Measurements from ENCODE around the gene ADPRHL1. TPM values are rescaled to one million over a fixed set of nuclear protein-coding genes. Genes with fewer than 3 reads are reported as not detected.

Gene ADPRHL1
- total RNA-seq, 1 donor from 2014 or later = 1.3 TPM

GRCh38 chr13:113418722-113419049, 34.6 kb downstream of the ADPRHL1 start:
- DNase-seq (ENCODE audit: extremely low read depth, low read depth, low spot score) = no peak

DNA sequence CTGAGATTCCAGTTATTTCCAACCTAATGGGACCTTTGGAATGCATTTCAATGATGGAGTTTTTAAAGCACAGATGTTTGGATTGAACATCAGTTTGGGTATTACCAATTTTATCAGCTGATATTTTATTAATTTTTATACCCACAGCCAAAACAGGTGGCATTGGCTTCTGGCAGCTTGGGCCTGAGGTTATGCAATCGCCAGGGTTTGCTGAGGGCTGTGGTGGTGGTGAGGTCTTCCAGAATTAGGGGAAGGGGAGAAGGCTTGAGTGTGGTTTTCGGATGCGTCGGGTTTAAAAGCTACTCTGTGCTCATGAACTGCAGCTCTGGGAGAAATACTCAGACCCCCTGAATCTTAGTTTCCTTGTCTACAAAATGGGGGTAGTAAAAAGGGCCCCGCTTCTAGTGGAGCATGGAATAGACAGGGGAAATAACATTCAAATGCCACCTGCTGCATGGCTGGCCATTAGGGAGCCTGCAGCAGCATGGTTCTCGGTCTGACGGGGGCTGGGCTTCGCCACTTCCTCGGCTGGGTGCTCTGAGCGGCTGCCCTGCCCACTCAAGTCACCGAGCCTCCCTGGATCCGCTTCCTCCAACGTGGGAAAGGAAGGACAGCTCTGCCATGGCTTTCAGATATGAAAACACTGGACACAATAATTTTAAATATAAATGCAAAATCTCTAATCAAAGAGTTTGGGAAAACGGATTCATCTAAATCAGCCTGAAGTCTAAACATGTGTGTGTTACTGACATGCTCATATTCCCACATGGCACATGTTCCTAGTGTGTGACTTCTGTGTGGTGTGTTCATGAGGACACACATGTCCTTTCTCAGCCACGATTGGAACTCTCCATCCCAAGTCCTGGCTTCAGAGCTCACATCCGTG, 35.2 kb downstream of the ADPRHL1 start:
- no peak for DNase-seq (ENCODE audit: extremely low read depth, low read depth, low spot score)

- no peak for DNase-seq (ENCODE audit: extremely low read depth, low read depth, low spot score)
Measured at GRCh38 chr13:113417008-113417751, 36.1 kb downstream of the ADPRHL1 start.

DNA sequence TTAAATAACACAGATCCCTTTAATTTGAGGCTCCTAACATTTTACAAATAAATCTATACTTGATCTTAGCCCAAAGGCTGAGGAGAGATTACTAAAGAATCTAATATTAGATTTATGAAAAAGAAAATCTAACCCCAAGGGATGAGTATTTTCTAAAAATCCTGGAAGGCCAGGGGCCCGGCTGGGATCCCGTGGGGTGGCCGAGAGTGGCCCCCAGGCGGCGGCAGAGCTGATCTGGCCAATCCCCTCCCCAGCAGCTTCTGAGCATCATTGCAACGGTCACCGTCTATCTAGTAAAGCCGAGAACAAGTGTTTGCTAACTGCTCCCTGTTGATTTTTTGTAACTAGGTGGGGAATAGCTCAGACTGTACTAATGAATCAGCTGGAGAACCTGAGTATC, 37.5 kb downstream of the ADPRHL1 start:
- DNase-seq (ENCODE audit: extremely low read depth, low read depth, low spot score) = no peak

GRCh38 chr13:113415032-113415431, 38.3 kb downstream of the ADPRHL1 start:
- no peak for DNase-seq (ENCODE audit: extremely low read depth, low read depth, low spot score)

DNA sequence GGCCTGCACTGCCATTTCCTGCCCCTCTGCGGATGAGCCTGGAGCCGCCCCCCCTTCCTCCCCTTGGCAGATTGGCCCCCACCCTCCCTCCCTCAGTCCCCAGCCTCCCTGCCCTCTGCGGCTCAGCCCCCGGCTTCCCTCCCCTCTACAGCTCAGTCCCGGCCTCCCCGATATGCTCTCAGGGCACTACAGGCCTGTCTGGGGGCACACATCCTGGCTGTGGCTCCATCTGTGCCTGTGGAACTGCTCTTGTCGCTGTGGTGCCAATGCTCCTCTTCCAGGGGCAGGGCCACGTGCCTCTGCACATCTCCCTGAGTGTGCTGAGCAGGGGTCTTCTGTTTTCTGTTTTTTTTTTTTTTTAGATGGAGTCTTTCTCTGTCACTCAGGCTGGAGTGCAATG, 39.0 kb downstream of the ADPRHL1 start:
- no peak for DNase-seq (ENCODE audit: extremely low read depth, low read depth, low spot score)

- no peak for DNase-seq (ENCODE audit: extremely low read depth, low read depth, low spot score)
Measured at GRCh38 chr13:113413898-113414282, 39.4 kb downstream of the ADPRHL1 start.

DNA sequence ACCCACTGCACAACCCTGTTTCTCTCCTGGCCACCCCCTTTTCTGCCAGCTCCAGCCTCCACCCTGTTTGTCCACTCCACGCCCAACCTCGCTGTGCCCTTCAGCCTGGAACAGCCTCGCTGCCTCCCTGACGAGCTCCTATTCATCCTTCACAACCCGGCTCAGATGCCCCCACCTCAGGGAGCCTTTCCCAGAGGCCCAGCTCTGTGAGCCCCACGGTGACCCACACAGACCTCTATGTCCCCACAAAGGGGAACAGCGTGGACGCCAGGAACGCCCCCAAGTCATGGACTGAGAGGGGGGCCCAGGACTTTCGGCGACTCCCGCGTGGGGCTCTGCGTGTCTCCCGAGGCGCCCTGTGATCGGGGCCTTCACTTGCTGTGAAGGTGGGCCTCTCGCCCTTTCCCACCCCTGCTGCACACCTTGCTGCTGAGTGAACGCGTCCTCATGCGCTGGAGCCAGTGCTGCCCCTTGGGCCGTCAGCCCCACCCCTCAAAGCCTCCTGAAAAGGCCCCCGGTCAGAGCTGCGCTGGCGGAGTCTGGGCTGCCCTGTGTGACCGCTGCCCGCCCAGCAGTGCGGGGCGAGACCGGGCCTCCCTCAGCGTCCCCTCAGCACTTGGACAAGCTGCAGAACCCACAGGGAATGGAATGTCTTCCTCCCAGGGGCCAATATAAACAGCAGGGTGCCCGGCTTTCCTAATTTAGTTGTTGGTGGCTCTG, 40.0 kb downstream of the ADPRHL1 start:
- no peak for DNase-seq (ENCODE audit: extremely low read depth, low read depth, low spot score)

GRCh38 chr13:113412440-113412839, 40.8 kb downstream of the ADPRHL1 start:
- no peak for DNase-seq (ENCODE audit: extremely low read depth, low read depth, low spot score)

DNA sequence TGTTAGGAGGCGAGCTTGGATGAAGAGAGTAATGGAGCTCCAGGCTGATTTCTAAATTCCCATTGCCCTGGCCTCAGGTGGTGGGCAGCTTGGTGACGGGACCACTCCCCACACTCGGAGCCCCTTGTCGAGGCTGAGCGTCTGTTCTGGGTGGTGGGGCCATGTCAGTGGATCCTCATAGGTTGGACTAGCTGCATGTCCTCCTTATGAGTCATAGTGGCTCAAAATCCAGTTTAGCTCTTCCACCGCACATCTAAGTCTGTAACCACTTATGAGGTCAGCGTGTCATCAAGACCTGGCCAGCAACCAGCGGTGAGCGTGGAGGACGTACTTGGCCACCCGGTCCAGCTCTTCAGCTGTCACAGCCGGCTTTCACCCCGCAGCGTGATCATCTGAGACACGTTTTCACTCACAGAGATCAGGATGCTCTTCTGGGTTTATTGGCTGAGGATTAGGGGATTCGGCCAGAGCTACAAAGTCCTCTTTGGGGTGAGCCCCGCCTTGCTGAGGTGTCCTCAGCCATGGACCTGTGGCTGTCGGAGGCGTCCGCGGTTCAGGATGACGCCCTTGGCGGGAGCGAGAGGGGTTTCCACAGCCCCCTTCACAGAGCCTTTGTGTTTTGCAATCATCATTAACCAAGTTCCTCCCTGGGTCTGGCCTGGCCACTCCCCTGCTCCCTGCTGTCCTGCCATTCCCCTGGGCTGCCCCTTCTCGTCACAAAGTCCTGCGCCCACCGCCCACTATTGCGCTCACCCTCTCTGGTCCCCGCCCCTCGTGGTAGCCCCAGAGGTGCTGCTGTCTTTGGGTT, 41.9 kb downstream of the ADPRHL1 start:
- DNase-seq (ENCODE audit: extremely low read depth, low read depth, low spot score) = no peak

DNA sequence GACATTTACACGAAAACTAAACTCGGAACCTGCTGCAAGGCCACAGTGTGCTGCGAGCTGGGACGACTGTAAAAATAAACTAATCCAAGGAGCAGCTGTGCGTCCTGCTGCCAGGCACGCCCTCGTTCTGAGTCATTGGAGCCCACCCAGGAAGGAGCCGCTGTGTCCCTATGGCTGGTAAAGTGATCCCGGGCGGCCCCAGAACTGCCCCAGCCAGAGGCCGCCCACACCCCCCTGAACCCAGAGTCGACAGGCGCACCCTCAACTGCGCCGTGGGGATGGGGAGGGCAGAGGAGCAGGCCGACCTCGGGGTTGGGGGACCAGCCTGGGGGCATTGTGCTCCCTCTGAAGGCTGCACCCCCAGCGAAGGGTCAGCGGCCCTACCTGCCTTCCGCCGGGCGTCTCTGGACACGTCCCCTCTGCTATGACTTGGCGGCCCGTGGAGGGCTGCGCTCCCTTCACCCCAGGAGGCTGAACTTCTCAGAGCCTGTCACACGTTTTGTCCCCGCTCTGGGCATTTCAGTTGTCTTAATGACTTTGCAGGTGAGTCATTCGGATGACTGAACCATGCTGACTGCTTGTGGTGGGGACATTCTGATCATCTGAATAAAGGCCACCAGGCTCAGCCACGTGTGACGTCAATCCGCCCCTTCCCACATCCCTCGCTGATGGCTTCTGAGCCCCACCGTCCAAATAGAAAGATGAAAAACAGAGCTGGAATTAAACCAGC, 42.7 kb downstream of the ADPRHL1 start:
- DNase-seq (ENCODE audit: extremely low read depth, low read depth, low spot score) = no peak

- no peak for DNase-seq (ENCODE audit: extremely low read depth, low read depth, low spot score)
Measured at GRCh38 chr13:113408562-113408961, 44.7 kb downstream of the ADPRHL1 start.

GRCh38 chr13:113407531-113408393, 45.5 kb downstream of the ADPRHL1 start:
- no peak for DNase-seq (ENCODE audit: extremely low read depth, low read depth, low spot score)

DNA sequence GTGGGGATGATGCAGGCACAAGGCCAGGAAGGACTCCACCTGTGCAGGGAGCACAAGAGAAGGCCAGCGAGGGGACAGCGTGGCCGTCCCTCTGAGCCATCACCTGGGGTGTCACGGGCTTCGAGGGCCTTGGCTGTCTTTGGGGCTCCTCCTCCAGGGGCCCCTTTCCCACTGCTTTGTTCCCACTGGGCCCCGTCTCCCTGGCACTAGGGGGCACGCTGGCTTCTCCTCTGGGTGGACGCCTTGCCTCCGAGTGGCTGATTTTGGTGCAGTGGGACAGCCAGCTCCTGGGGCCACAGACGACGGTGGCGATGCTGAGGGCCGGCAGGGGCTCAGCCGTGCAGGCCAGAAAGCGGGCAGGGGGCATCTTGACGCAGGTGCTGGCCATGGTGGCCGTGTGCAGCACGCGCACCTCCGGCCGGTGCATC, 46.2 kb downstream of the ADPRHL1 start:
- no peak for DNase-seq (ENCODE audit: extremely low read depth, low read depth, low spot score)

DNA sequence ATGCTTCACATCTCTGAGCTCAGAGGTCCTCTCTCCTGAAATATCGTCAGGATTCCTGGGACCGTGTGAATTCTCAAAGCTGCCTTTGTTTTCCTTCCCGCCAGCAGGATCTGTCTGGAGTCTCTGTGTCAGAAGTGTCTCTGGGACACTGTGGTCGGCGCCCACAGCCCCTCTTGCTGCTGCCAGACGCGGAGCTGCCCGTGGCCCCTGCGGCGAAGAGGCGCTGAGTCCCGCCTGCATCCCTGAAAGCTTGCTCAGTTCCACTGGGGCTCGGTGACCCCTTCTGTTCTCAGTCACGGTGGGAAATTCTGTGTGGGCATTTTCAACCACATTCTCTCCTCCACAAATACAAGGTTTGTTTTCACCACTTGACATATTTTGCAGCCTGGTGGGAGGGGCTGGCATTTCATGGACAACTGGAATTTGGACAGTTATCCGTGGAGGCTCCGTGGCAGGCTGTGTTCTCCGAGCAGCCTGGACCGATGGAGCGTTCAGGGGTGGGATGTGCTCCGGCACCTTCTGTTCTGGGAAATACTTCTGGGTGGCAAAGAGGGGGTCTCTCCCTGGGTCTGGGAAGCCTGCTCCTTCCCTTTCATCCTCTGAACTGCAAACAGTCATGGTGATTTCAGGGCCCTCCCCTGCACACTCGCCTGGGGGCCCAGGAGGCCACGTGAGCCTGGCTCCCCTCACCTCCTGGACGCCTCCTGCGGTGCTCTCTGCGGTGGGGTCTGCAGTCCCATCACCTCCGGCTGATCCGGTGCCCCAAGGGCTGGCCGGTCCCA, 46.8 kb downstream of the ADPRHL1 start:
- DNase-seq (ENCODE audit: extremely low read depth, low read depth, low spot score) = no peak

DNA sequence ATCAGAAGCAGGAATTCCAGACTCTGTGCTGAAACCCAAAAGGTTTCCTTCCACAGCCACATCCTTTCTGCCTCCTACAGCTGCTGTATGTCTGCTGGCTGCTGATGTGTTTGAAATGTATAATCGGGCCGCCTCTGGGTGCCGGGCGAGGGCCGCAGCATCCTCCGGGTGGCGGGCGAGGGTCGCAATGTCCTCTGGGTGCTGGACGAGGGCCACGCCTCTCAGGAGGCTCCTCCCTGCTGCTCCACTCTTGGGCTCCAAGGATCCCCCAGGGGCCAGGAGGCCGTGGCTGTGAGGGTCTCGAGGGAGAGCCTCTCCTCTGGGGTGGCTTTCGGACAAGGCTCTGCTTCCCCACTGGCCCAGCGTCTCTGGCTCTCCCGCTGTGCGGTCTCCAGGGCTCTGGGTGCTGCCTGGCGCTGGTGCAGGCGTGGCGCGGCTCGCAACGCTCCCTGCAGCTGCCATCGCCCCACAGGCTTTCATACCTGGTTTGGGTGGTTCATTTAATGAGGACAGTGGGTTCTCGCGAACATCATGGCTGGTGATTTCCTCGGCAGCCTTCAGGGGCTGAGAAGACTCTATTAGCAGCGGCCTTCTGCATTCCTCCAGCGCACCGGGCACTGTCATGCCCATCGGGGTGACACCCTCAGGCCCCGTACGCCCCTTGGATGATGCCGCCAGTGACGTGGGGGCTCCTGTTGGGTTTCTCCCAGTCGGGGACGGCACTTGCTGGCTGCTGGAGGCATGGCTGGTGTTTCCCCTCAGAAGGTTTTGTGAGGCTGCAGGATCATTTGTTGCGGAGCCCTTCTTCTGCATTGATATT, 47.6 kb downstream of the ADPRHL1 start:
- no peak for DNase-seq (ENCODE audit: extremely low read depth, low read depth, low spot score)

- DNase-seq (ENCODE audit: extremely low read depth, low read depth, low spot score) = no peak
Measured at GRCh38 chr13:113404723-113405471, 48.4 kb downstream of the ADPRHL1 start.

Measured in glomerular endothelial cell (primary cell).